GM12892 (cell line): Measurements from ENCODE around the gene PPIF.

ENCODE experiments used
- DNase-seq: peaks from one replicate; pipeline ENCODE4 v3.0.0; 2011; ENCODE audit not compliant: insufficient read length
- FAIRE-seq: peaks from 2 replicates; lab custom pipeline; 2011; peaks lifted over from hg19 to GRCh38; lab: Jason Lieb, UNC
- POLR2A ChIP-seq: IDR thresholded peaks from 2 replicates; pipeline ENCODE4 v1.6.1; 2011; ENCODE audit warnings: low read depth, low read length, control low read depth
- POLR2AphosphoS5 ChIP-seq: IDR thresholded peaks from 2 replicates; pipeline ENCODE4 v1.6.1; 2011; ENCODE audit warnings: low read depth, low read length, control low read depth
- TAF1 ChIP-seq: IDR thresholded peaks from 2 replicates; pipeline ENCODE4 v1.6.1; 2011; ENCODE audit warnings: low read depth, mild to moderate bottlenecking, control low read depth, low read length, borderline replicate concordance

Gene PPIF

DNA sequence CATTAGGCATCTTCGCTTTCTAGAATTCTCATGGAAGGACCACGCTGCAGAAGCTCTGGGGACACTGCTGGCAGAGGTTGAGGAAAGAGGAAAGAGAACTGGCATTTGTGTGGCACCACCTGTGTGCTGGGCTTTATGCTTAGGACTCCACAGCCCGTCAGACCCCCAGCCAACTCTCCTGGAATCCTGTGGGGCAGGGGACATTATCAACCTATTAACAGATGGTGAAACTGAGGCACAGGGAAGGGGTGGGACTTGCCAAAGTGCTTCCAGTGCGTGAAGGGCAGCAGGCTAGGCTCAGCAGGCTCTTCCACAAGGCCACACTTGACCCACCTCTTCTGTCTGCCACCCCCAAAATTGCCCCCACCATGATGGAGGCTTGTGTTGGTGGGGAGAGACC, 51.4 kb downstream of the PPIF start:
- DNase-seq (no peak), FAIRE-seq (no peak)
- TF ChIP-seq POLR2A = no peak

DNA sequence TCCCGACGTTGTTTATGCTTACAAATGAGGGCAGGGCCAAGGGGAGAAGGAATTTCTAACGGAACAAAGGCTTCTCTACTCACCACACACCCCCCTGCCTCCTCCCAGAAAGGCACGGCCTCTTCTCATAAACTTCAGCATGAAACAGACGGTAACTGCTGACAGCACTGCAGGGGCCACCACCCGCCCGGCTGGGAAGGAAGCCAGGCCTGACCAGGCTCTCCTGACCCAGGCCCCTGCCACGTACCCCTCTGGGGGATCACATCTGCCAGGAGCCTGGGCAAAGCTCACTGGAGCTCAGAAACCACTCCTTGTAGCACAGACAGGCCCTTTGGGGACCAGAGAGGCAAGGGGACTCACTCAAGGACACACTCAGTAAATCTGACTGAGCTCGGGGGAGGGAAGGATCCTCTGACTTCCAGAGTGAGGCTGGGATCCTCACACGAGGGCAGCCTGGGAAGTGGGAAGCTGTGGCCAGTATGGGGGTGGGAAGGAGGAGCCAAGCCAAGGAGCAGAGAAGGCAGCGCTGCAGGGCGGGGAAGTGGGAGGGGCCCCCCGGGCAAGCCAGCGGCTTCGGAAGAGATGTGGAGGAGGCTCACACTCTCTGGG, 52.1 kb downstream of the PPIF start:
- DNase-seq (no peak), FAIRE-seq (no peak)
- TF ChIP-seq POLR2A = no peak
- no peak for TF ChIP-seq POLR2AphosphoS5
- no peak for TF ChIP-seq TAF1

DNA sequence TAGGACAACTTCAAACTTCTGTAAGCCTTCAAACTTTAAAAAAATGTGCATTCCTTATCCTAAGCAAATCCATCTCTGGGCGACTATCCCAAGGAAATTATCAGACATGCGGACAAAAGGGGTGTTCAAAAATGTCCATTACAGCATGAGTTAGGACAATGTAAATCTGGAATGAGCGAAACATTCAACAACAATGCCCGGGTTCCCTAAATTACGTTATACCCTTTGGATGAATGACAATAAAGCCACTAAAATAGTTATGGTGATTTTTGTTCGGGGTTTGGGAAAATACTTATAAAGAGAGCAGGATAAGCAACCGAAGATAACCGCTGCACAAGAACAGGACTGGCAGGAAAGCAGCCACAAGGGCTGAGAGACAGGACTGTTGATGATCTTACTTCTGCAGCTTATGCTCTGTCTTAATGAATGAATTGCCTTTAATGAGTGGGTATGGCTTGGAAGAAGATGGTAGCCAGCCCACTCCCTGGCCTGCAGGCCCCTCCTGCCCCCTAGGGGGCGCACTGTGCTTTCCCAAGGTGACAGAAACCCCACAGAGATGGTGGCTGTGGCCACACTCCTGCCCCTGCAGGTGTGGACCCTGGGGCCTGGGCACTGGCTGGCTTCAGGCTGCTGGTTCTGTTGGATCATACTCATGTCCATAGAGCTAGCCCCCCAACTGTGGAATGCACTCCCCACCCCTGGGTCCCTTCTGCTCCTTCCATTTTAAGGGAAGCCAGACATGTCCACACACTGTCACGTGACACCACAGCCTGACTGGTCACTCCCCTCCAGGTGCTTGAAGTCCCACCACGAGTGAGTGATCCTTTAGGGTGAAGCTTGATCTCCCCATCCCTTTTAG, 53.1 kb downstream of the PPIF start:
- TF ChIP-seq TAF1 = no peak
- no peak for TF ChIP-seq POLR2A
- TF ChIP-seq POLR2AphosphoS5 = no peak
- DNase-seq = peak; percentile 74
- peak; percentile 67 for FAIRE-seq

DNA sequence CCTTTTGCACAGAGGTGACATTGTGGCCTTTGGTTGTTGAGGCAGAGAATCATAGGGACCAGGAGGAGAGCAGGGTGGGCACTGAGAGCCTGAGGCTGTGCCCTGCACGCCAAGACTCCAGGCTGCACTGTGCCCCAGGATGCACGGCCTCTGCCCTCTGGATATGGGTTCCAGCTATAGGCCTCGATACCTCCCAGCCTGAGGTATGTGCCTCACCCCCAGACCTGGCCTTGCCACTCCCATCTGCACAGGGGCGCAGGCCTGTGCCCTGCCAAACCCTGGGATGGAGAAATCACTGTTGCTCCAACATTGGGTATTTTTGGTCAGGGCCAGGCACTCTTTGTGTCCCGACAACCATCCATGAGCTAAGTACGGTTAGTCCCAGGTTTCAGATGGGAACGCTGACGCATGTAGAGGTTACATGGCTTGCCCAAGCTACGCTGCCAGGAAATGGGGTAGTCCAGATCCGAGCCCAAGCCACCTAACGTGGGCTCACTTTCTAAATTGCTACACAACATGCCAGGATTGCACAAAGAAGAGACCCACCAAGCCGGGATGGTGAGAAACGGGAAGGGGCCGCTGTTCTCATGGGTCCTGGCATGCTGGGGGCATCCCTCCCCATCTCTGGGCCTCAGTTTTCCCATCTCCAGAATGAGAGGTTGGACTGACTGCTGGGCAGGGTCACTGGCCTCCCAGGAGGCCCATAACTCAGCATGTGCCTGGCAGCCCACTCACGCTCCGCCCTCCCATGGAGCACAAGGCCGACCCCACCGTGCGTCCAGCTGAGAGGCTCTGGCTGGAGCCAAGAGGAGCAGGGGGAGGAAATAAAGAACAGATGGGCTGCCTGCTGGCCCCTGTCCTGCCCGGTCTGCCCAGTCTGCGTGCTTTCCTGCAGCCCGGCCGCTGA, 54.0 kb downstream of the PPIF start:
- DNase-seq (no peak), FAIRE-seq (no peak)
- no peak for TF ChIP-seq TAF1
- no peak for TF ChIP-seq POLR2A
- no peak for TF ChIP-seq POLR2AphosphoS5

DNA sequence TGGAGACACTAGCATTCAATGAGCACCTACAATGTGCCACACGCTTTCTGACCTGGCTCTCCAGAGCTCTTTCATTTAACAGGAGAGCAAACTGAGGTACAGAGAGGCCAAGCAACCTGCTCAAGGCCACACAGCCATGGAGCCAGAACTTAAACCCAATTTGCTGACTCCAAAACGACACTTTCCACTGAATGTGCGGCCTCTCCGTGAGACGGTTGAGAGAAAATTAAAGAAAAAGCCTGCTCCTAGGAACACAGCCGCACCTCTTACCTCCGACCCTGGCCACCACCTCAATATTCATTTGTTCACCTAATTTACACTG, 55.3 kb downstream of the PPIF start:
- TF ChIP-seq TAF1 (no peak), POLR2AphosphoS5 (no peak), POLR2A (no peak)
- FAIRE-seq (no peak), DNase-seq (no peak)

DNA sequence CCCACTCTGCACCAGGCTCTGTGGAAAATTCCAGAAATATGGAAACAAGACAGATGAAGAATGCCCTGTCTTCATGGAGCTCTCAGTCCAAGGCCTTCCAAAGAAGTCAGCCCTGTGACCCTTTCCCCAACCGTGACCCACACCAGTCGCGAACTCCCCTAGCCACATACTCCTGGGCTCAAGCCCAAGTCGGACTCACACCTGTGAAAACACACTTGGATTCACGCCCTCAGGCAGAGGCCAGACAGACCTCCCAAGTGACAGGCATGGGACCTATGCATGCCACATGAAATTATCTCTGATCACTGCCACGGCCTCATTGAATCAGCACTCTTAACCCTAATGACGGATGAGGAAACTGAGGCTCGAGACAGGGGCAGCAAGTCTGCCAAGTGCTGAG, 55.7 kb downstream of the PPIF start:
- FAIRE-seq (no peak), DNase-seq (no peak)
- TF ChIP-seq POLR2AphosphoS5 (no peak), TAF1 (no peak), POLR2A (no peak)

DNA sequence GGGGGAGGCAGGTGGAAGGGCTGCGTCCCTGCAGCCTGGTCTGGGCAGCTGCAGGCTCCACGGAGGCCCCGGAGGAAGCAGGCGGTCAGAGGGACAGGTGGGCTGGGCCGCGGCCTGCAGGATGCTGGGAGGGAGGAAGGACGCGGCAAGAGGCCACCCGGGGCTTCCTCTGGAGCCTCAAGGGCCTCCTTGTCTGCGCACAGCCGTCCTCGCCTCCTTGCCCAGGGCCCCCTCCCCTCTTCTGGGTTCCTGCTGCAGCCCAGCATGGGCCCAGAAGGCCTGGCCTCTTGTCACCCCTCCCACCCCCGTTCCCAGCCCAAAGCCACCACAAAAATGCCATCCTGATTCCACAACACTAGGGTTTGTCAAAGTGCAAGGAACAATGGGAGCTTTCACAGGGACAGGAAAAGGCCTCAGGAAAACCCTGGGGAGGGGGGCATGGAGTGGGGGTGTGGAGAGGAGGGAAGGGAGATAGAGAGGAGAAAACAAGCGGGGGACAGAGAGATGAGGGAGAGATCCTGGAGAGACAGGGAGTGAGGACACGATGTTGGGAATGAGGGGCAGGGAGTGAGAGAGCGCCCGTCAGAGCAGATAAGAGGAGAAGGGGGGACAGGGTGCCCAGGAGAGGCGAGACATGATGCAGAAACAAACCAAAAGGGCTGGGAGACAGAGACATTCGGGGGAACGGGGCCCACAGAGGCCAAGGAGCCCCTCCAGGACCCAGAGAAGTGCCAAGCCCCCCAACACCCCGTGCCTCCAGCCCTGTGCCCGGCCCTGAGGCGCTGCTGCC, 56.4 kb downstream of the PPIF start:
- no peak for DNase-seq
- no peak for FAIRE-seq
- no peak for TF ChIP-seq POLR2A
- TF ChIP-seq POLR2AphosphoS5 = no peak
- no peak for TF ChIP-seq TAF1

DNA sequence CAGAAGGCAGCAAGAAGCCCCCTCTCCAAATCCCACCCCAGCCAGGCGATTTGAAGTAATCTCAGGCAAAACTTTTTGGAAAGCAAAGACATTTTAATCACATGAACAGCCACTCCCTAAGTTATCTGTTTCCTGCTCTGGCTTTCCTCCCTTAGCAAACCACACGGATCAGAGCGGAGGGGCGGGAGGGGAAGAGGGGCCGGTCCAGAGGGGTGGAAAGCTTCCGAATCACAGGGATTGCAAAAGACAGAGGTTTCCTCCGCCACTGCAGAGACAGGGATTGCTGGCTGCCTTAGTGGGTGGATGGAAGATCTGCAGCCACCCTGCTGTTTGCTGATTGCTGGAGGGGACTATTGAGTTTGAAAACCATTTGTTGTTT, 57.0 kb downstream of the PPIF start:
- TF ChIP-seq TAF1 (no peak), POLR2AphosphoS5 (no peak), POLR2A (no peak)
- DNase-seq = no peak
- no peak for FAIRE-seq

DNA sequence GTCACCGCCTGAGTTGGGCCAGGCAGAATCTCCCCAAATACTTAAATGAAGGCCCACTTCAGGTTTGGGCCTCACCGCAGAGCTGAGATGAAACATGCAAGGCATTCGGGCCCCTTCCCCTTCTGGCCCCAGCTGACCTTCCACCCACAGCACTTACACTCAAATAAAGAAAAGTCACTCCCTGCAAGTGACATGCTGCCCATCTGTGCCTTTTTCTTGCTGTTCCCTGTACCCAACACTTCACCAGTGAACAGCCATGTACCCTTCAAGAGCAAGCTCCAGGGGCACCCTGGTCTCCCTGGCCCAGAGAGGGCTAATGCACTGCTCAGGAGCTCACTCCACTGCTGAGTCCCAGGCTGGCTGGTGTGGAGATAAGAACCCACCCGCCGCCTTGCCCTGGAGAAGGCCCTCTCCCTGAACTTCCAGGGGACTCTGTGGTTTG, 57.4 kb downstream of the PPIF start:
- TF ChIP-seq TAF1 (no peak), POLR2A (no peak)
- FAIRE-seq (no peak), DNase-seq (no peak)
